Right hindlimb (tissue), 1 donor: Measurements from ENCODE around the gene AUNIP.
"Not testable (repeated sequence)": the region's sequence is repeated elsewhere in the genome, so short reads cannot be mapped to it uniquely, and the experiment has no call there.

Source experiments
- DNase-seq: peaks from one replicate; pipeline ENCODE4 v3.0.0-alpha.2; 2018

AUNIP gene

DNA sequence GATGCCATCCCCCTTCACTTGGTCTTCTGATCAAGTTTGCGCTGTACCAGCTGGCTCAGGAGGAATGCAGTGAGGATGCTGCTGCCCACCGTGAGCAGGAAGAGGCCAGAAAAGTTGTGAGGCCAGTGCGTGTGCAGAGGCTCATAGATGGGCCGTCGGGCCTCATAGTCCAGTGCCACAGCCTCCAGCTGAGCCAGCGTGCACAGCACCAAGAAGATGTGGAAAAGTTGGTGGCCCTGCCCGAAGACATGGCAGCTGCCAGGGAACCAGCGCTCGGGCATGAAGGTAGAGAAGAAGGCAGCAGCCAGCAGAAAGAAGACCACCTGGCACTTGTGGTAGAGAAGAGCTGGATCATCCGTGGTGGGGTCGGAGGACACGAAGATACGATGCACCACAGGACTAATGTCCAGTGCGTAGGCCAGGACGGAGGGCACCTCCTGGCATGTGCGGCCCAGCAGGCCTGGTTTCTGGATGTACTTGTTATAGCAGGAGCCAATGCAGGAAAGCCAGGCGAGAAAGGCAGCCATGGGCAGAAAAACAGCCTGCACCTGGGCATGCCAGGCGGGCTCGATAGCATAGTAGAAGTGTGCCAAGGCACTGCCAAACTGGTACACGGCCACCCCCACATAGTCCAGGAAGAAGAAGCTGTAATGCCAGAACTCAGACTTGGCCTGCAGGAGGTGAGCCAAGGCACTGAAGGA is 3.7 kb upstream of the AUNIP start:
- DNase-seq = no peak

GRCh38 chr1:25861316-25862286 is 2.3 kb upstream of the AUNIP start:
- DNase-seq = no peak

GRCh38 chr1:25858494-25858893 is 763 bp downstream of the AUNIP start:
- no peak for DNase-seq

GRCh38 chr1:25856856-25857255 is 2.4 kb downstream of the AUNIP start:
- DNase-seq = no peak

- DNase-seq = no peak
Observed at GRCh38 chr1:25854554-25854953, 4.7 kb downstream of the AUNIP start.

DNA sequence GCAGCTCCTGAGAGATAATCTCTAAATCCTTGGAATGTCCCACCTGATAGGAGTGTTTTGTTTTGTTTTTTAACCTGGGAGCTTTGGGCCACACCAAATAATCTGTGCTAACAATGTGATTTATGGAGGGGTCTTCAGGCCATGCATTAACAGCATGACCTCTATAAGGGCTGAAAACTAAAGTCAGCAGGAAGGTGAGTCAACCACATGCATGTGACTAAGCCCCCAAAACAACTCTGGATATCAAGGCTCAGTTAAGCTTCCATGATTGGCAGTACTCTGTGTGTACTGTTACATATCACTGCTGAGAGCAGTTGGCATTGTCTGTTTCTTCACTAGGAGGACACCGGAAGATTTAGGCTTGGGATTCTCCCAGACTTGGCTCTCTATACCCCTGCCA is 10.7 kb downstream of the AUNIP start:
- DNase-seq = no peak

- DNase-seq = no peak
Observed at GRCh38 chr1:25847929-25848328, 11.3 kb downstream of the AUNIP start.

DNA sequence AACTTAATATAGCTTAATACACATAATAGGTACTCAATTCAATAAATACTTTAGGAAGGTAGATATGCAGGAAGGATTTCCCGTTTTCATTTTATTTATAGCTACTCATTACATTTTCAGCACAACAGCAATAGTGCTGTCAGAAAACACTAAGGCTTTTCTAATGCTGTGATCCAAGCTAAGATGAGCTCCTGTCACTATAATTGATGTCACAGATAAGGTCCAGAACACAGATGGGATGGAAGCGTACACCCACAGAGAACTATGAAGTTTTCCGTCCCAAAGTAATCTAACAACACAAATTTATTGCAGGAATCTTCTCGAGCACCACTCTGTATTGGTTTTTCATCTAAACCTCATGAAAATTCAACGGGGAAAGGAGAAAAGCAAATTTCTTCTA is 13.6 kb downstream of the AUNIP start:
- DNase-seq = no peak

DNA sequence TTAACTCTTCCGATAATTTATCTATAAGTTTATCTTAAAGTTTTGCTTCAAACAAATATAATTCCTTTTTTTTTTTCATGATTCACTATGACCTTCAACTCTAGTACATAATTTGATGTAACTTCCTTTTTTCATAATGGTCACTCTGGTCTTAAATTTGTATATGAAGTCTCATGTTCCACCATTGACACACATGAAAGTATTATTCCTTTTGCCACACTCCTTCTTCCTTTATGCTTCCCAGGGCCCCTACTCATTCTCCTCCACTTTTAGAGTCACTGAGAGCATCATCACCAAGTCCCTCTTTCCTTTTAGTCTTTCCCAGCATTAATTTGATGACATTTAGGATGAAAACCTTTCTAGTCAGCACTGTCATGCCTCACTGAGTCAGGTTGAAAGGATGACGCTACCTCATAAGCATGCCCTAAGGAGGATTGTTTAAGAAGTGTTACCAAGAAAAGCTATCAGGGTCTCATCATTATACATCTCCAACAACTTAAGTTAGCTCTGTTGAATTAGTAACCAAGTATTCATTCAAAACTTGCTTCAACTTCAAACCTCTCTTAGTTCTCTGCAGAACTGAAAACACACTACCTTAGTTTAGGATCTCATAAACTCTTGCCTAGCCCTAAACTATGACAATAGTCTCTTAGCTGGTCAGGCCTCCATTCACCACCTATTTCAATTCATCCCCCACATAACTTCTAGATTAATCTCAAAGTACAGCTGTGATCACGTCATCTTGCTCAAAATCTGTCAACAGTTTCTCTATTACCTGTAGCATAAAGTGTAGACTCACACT is 14.5 kb downstream of the AUNIP start:
- DNase-seq = no peak

DNA sequence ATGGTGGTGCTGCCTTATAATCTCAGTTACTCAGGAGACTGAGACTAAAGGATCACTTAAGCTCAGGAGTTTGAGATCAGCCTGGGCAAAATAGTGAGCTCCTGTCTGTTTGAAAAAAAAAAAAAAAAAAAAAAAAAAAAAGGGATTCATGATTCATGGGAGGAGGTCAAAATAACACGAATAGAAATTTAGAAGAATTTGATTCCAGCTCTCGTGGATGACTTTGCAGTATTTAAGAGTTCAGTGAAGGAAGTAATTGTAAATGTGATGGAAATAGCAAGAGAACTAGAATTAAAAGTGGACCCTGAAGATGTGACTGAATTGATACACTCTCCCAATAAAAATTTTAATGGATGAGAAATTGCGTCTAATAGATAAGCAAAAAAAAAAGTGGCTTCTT is 15.8 kb downstream of the AUNIP start:
- no peak for DNase-seq

DNA sequence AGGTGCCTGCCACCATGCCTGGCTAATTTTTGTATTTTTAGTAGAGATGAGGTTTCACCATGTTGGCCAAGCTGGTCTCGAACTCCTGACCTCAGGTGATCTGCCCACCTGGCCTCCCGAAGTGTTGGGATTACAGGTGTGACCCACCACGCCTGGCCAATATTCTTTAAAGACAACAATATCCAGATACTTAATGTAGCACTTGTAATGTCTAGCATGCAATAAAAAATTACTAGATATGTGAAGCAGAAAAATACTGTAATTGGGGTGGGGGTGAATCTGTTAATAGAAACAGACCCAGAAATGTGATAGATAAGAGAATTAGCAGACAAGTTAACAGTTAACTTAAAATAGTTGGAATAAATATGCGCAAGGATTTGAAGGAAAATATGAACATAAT is 19.4 kb downstream of the AUNIP start:
- DNase-seq = not testable (repeated sequence)

DNA sequence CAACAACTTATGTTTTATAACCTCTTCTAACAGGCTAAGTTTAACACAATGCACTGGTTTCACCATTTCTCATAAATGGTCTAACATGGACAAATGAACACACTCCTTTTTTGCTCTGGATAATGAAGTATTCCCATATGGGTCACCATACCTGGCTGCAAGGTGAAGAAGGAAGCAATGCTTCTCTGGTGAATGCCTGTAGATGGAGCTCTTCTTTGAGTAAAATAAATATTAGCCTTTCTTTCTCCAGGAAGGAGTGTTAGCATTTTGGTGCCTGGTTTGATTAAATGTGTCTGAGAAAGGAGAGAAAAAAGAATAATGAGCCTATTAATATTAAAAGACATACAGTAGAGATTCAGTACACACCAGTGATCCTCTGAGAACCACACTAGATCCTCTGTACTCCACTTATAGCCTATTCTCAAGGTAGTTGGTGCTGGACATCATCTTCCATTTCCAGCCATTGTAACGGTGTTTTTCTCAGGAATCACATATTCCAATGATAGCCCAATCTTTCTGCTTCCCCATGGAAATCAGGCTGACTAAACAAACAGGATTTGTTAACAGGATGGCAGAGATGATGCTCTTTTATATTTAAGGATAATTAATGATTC is 21.9 kb downstream of the AUNIP start:
- no peak for DNase-seq

- no peak for DNase-seq
Observed at GRCh38 chr1:25836695-25837094, 22.6 kb downstream of the AUNIP start.

DNA sequence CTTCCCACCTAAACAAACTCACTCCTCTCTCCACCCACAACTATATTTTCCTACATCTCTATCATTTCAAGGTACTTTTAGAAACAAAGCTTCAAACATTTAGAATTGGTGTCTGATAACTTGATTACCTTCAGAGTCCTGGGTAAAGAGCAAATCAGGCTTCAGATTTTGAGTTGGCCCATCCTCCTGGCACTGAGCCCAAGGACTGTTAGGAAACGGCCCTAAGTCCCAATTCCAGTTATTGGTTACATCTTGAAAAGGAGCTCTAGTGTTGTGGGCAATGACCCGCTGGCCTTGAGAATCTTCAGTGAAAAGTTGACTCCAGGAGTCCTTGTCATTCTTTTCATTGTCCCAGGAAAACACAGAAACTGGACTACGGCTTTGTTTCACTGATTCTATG is 24.4 kb downstream of the AUNIP start:
- no peak for DNase-seq

- no peak for DNase-seq
Observed at GRCh38 chr1:25833158-25833557, 26.1 kb downstream of the AUNIP start.

- DNase-seq = no peak
Observed at GRCh38 chr1:25832336-25833037, 26.8 kb downstream of the AUNIP start.

GRCh38 chr1:25831569-25832196 is 27.6 kb downstream of the AUNIP start:
- DNase-seq = no peak

GRCh38 chr1:25829046-25829445 is 30.2 kb downstream of the AUNIP start:
- DNase-seq = no peak

- no peak for DNase-seq
Observed at GRCh38 chr1:25828491-25828890, 30.8 kb downstream of the AUNIP start.

DNA sequence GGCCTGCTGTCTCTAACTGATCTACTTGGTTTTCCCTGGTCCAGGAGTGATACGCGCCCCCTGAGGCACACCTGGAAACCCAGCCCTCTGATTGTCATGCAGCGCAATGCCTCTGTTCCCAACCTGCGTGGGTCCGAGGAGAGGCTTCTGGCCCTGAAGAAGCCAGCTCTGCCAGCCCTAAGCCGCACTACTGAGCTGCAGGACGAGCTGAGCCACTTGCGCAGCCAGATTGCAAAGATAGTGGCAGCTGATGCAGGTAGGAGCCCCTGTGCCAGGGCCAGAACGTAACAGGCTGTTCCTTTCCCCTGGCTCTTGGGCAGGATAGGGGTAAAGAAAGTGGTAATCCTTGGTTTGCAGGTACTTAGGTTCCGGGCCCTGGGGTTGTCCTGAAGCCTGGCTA is 32.7 kb downstream of the AUNIP start:
- no peak for DNase-seq

- DNase-seq = no peak
Observed at GRCh38 chr1:25825605-25826004, 33.7 kb downstream of the AUNIP start.

DNA sequence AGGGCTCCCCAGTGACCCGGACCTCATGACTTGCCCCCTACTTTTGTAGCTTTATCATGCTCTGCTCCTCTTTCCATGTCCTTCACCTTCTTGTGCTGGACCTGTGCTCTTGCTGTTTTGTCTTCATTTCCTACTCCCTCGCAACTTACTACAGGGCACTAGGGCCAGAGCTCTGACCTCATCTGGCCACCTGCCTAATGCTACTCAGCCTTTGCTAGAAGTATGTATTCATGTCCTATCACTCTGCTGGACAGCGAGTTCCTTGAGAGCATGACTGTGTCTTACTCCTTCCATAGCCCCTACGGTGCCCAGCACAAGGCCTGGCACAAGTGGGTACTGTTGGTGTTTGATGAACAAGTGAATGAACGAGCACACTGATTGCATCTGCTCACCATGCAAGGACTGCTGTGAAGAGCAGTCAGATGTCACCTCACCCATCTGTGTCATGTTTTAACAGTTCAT is 37.6 kb downstream of the AUNIP start:
- no peak for DNase-seq
